Activated CD4-positive, alpha-beta T cell treated with anti-CD3 and anti-CD28 coated beads, Interleukin-2, amount 50 U/mL, for 24 hours (primary cell): ENCODE measurements around the gene ANKS1B.

Experiments
- DNase-seq, 2 donors: peaks; one replicate each; pipeline ENCODE4 v3.0.0-alpha.2; 2020; ENCODE audit warnings: low read depth in 1 of 2, low spot score in 1 of 2

The ANKS1B gene

DNA sequence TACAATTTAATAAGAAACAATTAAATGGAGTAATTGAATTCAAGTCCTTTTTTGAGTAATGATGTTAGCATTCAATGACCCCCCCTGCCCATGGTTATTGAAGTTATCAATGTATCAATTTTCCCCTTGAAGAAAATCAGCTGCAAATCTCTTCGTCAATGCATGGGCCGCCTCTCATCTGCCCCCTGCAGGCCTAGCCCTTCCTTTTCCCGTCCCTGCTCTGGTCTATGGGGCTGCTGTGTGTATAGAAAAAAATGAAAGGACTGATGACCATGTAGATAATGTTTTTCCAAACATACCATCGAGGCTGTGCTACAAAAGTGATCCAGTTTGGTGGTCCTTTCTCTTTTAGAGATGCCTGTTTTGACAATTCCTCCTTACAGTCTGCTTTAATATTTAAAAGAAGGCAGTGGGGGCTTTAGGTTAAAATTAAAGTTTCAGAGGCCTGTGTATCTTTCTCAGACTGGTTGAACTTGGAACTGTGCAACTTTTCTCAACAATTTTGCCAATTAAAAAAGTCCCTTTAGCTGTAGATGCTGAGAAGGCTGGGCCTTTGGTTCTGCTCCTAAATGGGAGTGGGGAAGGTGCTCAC is 1241.3 kb downstream of the ANKS1B start:
- DNase-seq = no peak

DNA sequence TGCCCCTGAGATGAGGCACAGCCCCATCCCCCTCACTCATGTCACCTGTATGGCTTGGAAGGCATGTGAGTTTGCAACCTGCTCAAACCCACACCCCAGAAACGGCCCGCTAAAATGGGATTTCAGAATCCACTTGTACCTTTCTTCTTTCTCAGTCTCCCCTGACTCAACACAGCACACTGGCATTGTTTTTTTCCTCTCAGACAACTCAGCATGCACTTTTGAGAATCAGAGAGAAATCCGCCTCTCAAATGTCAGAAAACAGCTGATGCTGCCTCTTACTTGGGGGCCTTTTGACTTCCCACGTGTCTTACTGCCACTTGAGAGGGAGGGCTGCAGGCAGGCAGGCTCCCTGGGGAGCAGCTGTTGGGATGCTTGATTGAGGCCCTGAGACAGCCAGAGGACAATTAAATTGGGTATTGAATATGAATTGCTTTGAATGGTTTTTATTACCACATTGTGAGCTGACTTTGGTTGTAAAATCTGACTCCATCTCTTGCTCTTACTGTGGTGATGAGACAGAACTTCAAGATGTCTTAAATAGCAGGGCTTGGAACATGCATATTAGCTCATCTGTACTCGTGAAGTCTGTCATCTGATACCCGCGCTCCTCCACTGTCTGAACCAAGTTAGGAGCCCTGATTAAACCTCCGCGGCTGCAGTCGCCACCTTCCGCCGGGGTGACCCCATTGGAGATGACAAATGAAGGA is 1243.0 kb downstream of the ANKS1B start:
- no peak for DNase-seq

- DNase-seq = peak in 1 of 2 donors; percentile 17
These were observed 1243.6 kb downstream of the ANKS1B start for GRCh38 chr12:98741196-98741555.

DNA sequence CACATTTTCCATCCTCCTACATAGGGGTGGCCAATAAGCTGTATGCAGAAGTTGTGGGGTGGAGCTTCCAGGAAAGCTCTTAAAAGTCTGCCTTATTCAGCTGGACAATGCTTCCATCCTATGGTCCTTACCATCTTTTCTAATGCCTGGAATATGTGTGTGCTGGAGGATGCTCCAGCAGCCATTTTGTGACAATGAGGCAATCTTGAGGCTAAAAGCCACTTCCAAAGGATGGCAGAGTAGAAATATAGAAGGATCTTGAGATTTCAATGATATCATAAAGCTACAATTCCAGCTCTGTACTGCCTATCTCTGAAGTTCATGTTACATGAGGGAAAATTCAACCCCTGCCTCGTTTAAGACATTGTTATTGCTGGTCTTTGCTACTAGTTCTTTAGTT is 1244.0 kb downstream of the ANKS1B start:
- no peak for DNase-seq

GRCh38 chr12:98738539-98738938 is 1246.2 kb downstream of the ANKS1B start:
- no peak for DNase-seq

DNA sequence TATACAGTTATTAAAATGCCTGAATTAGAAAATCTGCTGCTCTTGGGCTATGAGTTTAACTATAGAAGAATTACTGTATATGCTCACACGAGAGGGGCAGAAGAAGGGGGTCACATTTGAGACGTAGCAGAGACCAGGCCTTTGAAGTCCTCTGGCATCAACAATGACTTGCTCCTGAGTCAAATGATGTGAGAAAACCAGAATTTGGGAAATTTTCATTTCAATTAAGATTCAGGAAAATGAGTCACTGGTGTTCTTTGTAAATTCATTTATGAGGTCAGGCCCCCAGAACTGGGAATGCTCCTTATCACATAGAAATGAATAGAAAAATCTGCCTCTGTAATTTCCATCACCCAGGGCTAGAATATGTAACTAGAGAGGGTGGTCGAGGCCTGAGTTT is 1246.7 kb downstream of the ANKS1B start:
- DNase-seq = no peak

DNA sequence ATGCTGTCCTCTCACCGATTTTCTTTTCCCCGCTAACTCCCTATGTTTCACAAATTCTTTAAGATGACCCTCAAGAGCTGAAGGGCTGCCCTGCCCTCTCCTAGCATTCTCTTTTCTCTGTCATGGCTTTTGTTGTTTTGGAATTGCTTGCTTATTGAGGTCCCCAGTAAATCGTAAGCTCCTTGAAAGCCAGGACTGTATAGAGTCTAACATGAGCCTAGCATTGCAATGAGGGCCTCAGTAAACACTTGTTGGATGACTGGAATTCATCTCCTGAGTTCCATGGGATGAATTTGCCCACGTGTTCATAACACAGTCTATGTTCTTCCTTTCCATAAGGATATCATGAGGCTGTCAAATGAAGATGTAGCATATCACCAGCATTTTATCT is 1247.4 kb downstream of the ANKS1B start:
- no peak for DNase-seq

DNA sequence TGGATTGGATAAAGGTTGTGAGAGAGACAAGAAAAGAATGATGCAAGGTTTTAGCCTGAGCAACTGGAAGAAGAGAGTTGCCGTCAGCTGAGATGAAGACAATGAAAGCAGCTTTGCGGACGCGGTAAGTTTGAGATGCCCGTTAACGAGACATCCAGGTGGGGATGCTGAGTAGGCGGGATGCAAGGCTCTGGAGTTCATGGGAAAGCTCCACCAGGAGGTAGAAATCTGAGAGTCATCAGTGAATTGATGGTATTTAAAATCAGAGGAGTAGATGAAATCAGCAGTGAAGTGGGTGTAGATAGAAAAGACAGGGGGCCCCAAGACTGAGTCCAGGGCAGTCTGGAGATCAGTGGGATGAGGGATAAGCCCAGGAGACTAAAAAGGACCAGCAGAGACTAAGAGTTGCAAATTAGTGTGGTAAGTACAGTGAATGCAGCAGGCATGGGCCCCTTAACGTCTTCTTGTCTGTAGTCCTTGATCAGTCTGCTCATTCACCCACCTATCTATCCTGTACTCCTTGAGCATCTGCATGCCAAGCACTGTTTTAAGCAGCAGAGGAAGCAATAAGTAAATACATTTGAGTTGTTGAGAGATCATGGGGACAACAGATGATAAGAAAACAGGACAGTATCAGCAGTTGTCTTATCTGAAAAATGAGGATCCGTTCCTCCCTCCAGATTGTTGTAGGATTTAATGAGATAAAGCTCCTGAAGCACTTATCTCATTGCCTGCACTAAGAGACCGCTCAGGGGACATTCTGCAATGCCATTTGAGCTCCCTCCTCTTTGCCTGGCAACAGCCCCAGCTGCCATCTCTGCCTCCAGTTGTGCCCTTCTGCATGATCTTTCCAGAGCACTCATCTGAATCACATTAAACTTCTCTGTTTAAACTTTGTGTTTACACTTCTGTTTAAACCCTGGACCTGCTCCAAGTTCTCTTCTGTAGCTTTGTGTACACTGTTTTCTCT is 1248.1 kb downstream of the ANKS1B start:
- DNase-seq = no peak

DNA sequence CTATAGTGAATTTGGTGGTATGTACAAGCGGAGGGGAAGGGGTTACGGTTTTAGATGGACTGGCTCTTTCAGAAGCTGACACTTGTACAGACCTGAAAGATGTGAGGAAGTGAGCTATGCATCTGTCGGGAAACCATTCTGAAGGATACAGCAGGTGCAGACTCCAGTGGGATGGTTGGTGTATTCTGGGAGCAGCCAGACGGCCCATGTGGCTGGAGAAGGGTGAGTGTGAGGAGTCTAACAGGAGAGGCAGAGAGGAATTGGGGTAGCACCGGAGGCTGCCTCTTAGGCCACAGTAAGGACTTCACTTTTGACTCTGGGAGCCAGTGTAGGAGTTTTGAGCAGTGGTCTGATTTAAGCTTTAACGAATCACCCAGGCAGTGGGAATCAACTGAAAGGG is 1248.9 kb downstream of the ANKS1B start:
- no peak for DNase-seq

- DNase-seq = no peak
These were observed 1250.9 kb downstream of the ANKS1B start for GRCh38 chr12:98733667-98734350.

DNA sequence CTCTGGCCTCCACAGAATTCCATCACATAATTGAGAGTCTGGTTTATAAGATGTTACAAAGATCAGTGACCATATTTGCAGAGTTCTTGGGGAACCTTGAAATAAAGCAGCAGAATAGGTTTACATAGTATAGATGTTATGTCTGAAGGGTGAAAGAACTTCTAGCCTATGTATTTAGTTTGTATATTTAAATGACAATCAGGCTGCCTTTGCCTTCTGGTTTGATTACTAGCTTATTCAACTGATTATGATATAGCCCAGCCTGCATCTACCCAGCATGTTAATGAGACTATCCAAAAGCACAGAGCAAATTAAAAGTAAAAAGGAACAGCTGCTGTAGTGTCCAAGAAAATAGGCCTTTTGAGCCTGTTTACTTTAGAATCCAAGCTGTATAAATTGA is 1254.3 kb downstream of the ANKS1B start:
- no peak for DNase-seq

DNA sequence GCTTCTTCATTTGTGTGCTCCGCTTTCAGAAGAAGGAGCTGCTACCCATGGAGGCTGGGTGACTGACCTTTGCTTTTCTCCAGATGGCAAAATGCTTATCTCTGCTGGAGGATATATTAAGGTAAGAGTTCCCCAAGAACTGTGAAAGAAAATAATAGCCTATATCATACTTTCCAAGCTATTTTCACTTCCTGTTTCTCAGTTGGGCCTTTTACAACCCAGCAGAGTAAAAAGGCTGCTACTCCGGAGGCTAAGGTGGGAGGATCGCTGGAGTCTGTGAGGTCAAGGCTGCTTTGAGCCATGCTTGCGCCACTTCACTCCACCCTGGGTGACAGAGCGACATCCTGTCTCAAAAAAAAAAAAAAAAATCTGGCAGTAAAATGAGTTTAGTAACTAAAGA is 1257.5 kb downstream of the ANKS1B start:
- DNase-seq = no peak

- peak in 1 of 2 donors; percentile 20 for DNase-seq
These were observed 1259.1 kb downstream of the ANKS1B start for GRCh38 chr12:98725476-98726247.

- DNase-seq = no peak
These were observed 1260.2 kb downstream of the ANKS1B start for GRCh38 chr12:98724384-98725155.

DNA sequence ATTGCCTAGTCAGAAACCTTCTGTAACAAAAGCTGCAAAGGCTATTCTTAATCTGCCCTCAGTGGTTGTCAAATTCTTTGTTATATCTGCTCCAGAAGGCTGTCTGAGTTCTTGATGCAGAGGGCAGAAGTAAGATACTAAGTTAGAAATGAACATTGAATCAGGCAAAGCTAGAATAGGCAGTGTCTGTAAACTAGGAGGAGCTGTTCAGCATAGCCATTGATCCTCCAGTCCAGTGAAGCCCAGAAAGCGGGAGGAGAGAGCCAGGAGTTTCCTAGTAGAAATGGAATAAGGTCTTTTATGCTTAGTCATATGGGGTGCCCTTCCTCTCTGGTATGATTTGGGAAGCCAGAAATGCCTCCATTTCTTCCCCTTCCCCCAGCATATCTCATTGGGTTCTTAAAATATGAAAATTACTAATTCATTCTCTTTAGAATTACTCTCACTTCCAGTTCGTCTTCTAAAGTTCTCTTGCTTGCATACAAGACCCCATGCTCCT is 1263.5 kb downstream of the ANKS1B start:
- DNase-seq = no peak

DNA sequence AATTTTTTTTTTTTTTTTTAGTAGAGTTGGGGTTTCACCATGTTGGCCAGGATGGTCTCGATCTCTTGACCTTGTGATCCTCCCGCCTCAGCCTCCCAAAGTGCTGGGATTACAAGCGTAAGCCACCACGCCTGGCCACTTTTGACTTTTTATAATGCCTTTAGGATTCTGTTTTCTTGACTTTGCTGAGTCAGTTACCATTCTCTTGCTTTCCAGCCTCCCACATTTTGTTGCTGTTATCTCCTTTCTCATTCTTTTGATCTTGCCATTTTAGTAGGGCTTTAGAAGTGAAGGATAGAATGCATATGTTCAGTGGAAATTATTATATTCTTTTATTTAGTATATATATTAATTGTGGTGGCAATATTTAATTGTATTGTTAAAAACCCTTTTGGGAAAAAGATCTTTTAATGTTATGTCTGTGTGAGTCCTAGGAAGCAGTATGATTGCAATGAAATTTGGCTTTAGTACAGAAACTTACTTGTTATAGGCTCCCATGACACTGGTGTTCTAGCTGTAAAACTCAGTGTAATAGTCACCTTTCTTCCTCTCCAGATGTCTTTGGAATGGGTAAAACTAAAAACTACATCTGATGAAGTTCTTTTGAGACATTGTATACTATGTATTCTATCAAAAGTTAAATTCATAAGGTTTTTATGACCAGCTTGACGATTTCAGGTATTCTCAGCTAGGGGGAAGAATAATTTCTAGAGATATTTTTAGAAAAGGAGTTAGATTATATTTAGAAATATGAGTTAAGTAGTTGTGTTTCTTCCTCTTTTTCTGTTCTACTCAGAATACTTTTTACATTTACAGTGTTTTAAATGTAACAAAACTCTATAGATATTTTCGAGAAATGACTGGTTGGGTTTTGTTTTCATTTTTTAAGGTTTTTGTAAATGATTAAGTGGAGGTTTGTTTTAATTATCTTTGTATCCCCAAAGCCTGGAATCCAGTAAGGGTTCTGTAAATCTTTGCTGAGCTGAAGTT is 1264.9 kb downstream of the ANKS1B start:
- no peak for DNase-seq

DNA sequence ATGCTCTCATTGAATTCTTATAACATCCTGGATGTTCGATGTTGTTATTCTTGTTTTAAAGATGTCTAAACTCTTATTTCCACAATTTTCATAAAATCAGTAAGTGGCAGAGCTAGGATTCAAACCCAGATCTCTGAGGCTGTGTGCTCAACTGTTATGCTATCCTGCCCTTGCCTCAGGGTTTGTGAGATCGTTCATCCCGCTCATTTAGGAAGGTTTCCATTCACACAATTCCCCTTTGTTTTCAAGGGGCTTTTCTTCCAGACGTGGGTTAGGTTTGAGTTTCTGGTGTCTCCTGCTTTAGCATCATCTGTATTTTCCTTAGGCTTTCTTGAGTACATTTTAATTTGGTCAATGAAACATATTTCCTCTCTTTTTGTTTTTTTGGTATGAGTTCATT is 1270.3 kb downstream of the ANKS1B start:
- DNase-seq = no peak

GRCh38 chr12:98709022-98709421 is 1275.7 kb downstream of the ANKS1B start:
- no peak for DNase-seq

GRCh38 chr12:98701166-98701565 is 1283.6 kb downstream of the ANKS1B start:
- DNase-seq = no peak
